ENCODE results near the gene CCDC124.

The CCDC124 gene

GRCh38 chr19:17951157-17951989 is 18.6 kb downstream of the CCDC124 start:
- DNase-seq (ENCODE audit: low read depth): no peak

GRCh38 chr19:17951990-17952976 is 19.5 kb downstream of the CCDC124 start:
- TF ChIP-seq CTCF (conservative IDR thresholded peaks at IDR 0.05; ENCODE audit: low read depth, low read length): no peak
- no peak for DNase-seq (ENCODE audit: low read depth)
- no peak overlapping the region for H3K4me3 ChIP-seq (ENCODE audit: low read length)

More at GRCh38 chr19:17951157-17951989, 18.6 kb downstream of the CCDC124 start:
- H3K4me3 ChIP-seq (ENCODE audit: low read length): no peak overlapping the region
- no peak for TF ChIP-seq CTCF (conservative IDR thresholded peaks at IDR 0.05; ENCODE audit: low read depth, low read length)

- no peak for TF ChIP-seq CTCF (conservative IDR thresholded peaks at IDR 0.05; ENCODE audit: low read depth, low read length)
- no peak overlapping the region for H3K4me3 ChIP-seq (ENCODE audit: low read length)
- DNase-seq (ENCODE audit: low read depth): no peak
Measured at GRCh38 chr19:17953316-17953801, 20.5 kb downstream of the CCDC124 start.

- no peak for DNase-seq (ENCODE audit: low read depth)
- H3K4me3 ChIP-seq (ENCODE audit: low read length): no peak overlapping the region
- no peak for TF ChIP-seq CTCF (conservative IDR thresholded peaks at IDR 0.05; ENCODE audit: low read depth, low read length)
Measured at GRCh38 chr19:17953869-17954268, 21.1 kb downstream of the CCDC124 start.

- DNase-seq (ENCODE audit: low read depth): no peak
- TF ChIP-seq CTCF (conservative IDR thresholded peaks at IDR 0.05; ENCODE audit: low read depth, low read length): no peak
- no peak overlapping the region for H3K4me3 ChIP-seq (ENCODE audit: low read length)
Measured at GRCh38 chr19:17954401-17954800, 21.6 kb downstream of the CCDC124 start.

GRCh38 chr19:17957149-17957849 is 24.5 kb downstream of the CCDC124 start:
- H3K4me3 ChIP-seq (ENCODE audit: low read length): no peak overlapping the region
- DNase-seq (ENCODE audit: low read depth): no peak
- TF ChIP-seq CTCF (conservative IDR thresholded peaks at IDR 0.05; ENCODE audit: low read depth, low read length): no peak

Measured in retinal pigment epithelial cell (primary cell).